Measurements from ENCODE around the gene ZDHHC22.

Gene ZDHHC22

GRCh38 chr14:77125281-77125801 lies 16.2 kb downstream of the ZDHHC22 start:
- Histone ChIP-seq H3K9me3 (ENCODE audit: insufficient read depth, low read length) (no peaks in the 10 kb centered on the region), H3K4me2 (ENCODE audit: low read depth, low read length, poor library complexity, severe bottlenecking) (peak overlapping the region; percentile 25), H3F3A (ENCODE audit: insufficient read depth) (peaks cover 24% of the 10 kb centered on the region), H3K36me3 (ENCODE audit: low read length) (no peaks in the 10 kb centered on the region), H3K27ac (ENCODE audit: low read depth, low read length) (no peak overlapping the region), H2AFZ (ENCODE audit: low read depth, low read length, severe bottlenecking) (no peak overlapping the region), H3K79me2 (ENCODE audit: insufficient read depth, low read length) (no peaks in the 10 kb centered on the region), H3K9ac (ENCODE audit: low read length) (no peak overlapping the region), H3K27me3 (ENCODE audit: low read length) (no peaks in the 10 kb centered on the region), H3K4me3 (ENCODE audit: insufficient read depth, low read length, poor library complexity, severe bottlenecking) (no peak overlapping the region), H4K20me1 (ENCODE audit: low read depth, low read length) (no peaks in the 10 kb centered on the region), H3K9me2 (replicated peaks; ENCODE audit: insufficient read depth, low read length) (no peaks in the 10 kb centered on the region)
- TF ChIP-seq CTCF (IDR thresholded peaks at IDR 0.05; ENCODE audit: insufficient read depth, low read length, poor library complexity, severe bottlenecking) = no peak
- no peak for TF ChIP-seq EZH2phosphoT487 (conservative IDR thresholded peaks at IDR 0.05; ENCODE audit: low read length)

GRCh38 chr14:77124345-77125280 lies 17.0 kb downstream of the ZDHHC22 start:
- no peak overlapping the region for H2AFZ ChIP-seq (ENCODE audit: low read depth, low read length, severe bottlenecking)
- no peaks in the 10 kb centered on the region for H3K9me2 ChIP-seq (replicated peaks; ENCODE audit: insufficient read depth, low read length)
- no peak overlapping the region for H3K4me3 ChIP-seq (ENCODE audit: insufficient read depth, low read length, poor library complexity, severe bottlenecking)
- H3K36me3 ChIP-seq (ENCODE audit: low read length) = no peaks in the 10 kb centered on the region
- no peaks in the 10 kb centered on the region for H3K27me3 ChIP-seq (ENCODE audit: low read length)
- peak overlapping the region; percentile 25 for H3K4me2 ChIP-seq (ENCODE audit: low read depth, low read length, poor library complexity, severe bottlenecking)
- H3K27ac ChIP-seq (ENCODE audit: low read depth, low read length) = no peak overlapping the region
- H3K79me2 ChIP-seq (ENCODE audit: insufficient read depth, low read length) = no peaks in the 10 kb centered on the region
- no peaks in the 10 kb centered on the region for H3K9me3 ChIP-seq (ENCODE audit: insufficient read depth, low read length)
- no peak overlapping the region for H3K9ac ChIP-seq (ENCODE audit: low read length)
- TF ChIP-seq CTCF (IDR thresholded peaks at IDR 0.05; ENCODE audit: insufficient read depth, low read length, poor library complexity, severe bottlenecking) (peak; percentile 45), EZH2phosphoT487 (conservative IDR thresholded peaks at IDR 0.05; ENCODE audit: low read length) (no peak)
- peaks cover 26% of the 10 kb centered on the region for H3F3A ChIP-seq (ENCODE audit: insufficient read depth)
- no peaks in the 10 kb centered on the region for H4K20me1 ChIP-seq (ENCODE audit: low read depth, low read length)

- no peak overlapping the region for H3K9ac ChIP-seq (ENCODE audit: low read length)
- no peaks in the 10 kb centered on the region for H3K79me2 ChIP-seq (ENCODE audit: insufficient read depth, low read length)
- H3K36me3 ChIP-seq (ENCODE audit: low read length) = no peaks in the 10 kb centered on the region
- peak overlapping the region; percentile 91 for H3K27ac ChIP-seq (ENCODE audit: low read depth, low read length)
- H3K9me2 ChIP-seq (replicated peaks; ENCODE audit: insufficient read depth, low read length) = no peaks in the 10 kb centered on the region
- H3K9me3 ChIP-seq (ENCODE audit: insufficient read depth, low read length) = no peaks in the 10 kb centered on the region
- TF ChIP-seq CTCF (IDR thresholded peaks at IDR 0.05; ENCODE audit: insufficient read depth, low read length, poor library complexity, severe bottlenecking) (no peak), EZH2phosphoT487 (conservative IDR thresholded peaks at IDR 0.05; ENCODE audit: low read length) (no peak)
- no peak overlapping the region for H2AFZ ChIP-seq (ENCODE audit: low read depth, low read length, severe bottlenecking)
- no peak overlapping the region for H3K4me3 ChIP-seq (ENCODE audit: insufficient read depth, low read length, poor library complexity, severe bottlenecking)
- no peaks in the 10 kb centered on the region for H3K27me3 ChIP-seq (ENCODE audit: low read length)
- H3F3A ChIP-seq (ENCODE audit: insufficient read depth) = peaks cover 26% of the 10 kb centered on the region
- no peaks in the 10 kb centered on the region for H4K20me1 ChIP-seq (ENCODE audit: low read depth, low read length)
- H3K4me2 ChIP-seq (ENCODE audit: low read depth, low read length, poor library complexity, severe bottlenecking) = no peak overlapping the region
These were observed 17.9 kb downstream of the ZDHHC22 start for GRCh38 chr14:77123381-77124325.
